Heart left ventricle (tissue), 13 donors: ENCODE data around the gene SRCIN1.

Experiments used
- CTCF ChIP-seq, 12 donors: fragments of 200-600 bp; sonication (generic) in 4 of 12; IDR thresholded peaks; one replicate each; pipeline versions ENCODE4 v1.5.0 to v1.8.0; 2018 to 2022; ENCODE audit warnings: antibody characterized with exemption in 12 of 12, mild to moderate bottlenecking in 5 of 12
- POLR2A ChIP-seq, 2 donors: fragments of 450-650 bp; IDR thresholded peaks; one replicate each; pipeline ENCODE4 v1.6.1; 2017; ENCODE audit warnings: antibody characterized with exemption in 2 of 2, mild to moderate bottlenecking in 2 of 2, moderate library complexity in 2 of 2
- donor health status: ischemic (EF 13 %, LVEDD 7.1; RV severe dilation, severe dysfunction).
- donor health status: DM: no; HTN: yes; CAD: no.
- donor health status: DM: no; HTN: no; CAD: no.
- donor health status: ischemic (EF 25% LVEDD 6.9; RV normal size, moderate dysfunction).
- donor health status: ischemic (EF 25% LVEDD 5.7; RV mildly dilated, moderate dysfunction).
- donor health status: ischemic (EF 35%, LVEDD 5.7; RV mildly dilated, moderate dysfunction).
- donor health status: nonischemic (EF 11% LVEDD 7.7; RV severe dilation, severe dysfunction).
- donor health status: DM: yes; HTN: yes; CAD: no.
- donor health status: PGD.
- donor health status: ischemic (EF 29% LVEDD 5.4; RV normal size, mild dysfunction).
- donor health status: nonischemic (EF 23%, LVEDD 6.1; RV moderate dilation, normal function).

GRCh38 chr17:38613525-38613980 is 7.8 kb upstream of the SRCIN1 start:
- TF ChIP-seq POLR2A (IDR thresholded peaks at IDR 0.05) (no peak), CTCF (IDR thresholded peaks at IDR 0.05) (no peak)
